Activated T-cell treated with anti-CD3 and anti-CD28 coated beads, Interleukin-2, amount 50 U/mL, for 24 hours (primary cell): ENCODE results near the gene SPRED2.

ENCODE experiments used
- DNase-seq: peaks from one replicate; pipeline ENCODE4 v3.0.0-alpha.2; 2020
- H3K27ac Mint-ChIP-seq: 2 replicates; pipeline ENCODE4 v1.8.0; 2020; ENCODE audit warnings: mild to moderate bottlenecking, mixed read lengths
- H3K27me3 Mint-ChIP-seq: 2 replicates; pipeline ENCODE4 v1.8.0; 2020; ENCODE audit warnings: mixed read lengths
- H3K36me3 Mint-ChIP-seq: 2 replicates; pipeline ENCODE4 v1.8.0; 2020; ENCODE audit warnings: low read depth, mixed read lengths
- H3K4me1 Mint-ChIP-seq: 2 replicates; pipeline ENCODE4 v1.8.0; 2020; ENCODE audit warnings: low read depth, mixed read lengths
- H3K4me3 Mint-ChIP-seq: 2 replicates; pipeline ENCODE4 v1.8.0; 2020; ENCODE audit warnings: mild to moderate bottlenecking, moderate library complexity, mixed read lengths
- H3K9me3 Mint-ChIP-seq: 2 replicates; pipeline ENCODE4 v1.8.0; 2020; ENCODE audit warnings: mixed read lengths

Gene SPRED2

DNA sequence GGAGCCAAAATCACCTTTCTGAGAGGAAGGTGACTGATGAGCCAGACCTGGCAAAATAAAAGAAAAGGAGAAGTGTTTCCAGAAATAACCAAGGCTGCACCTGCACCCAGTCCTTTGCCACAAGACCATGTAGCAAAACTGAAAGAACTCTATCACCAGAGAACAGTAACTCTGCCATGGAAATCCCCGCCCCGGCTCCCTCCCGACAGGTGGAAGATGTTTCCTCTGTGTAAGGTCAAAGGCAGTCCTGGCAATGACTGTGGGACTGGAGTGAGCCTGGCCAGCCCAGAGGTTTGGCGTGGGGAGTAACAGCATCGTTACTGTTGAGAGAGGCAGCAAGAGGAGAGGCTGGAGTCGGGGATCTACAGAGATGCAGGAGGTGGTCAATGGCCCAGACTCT, 42.3 kb downstream of the SPRED2 start:
- Mint-ChIP-seq H3K27ac (peak overlapping the region; percentile 20), H3K27me3 (peaks cover 9% of the 10 kb centered on the region), H3K9me3 (no peaks in the 10 kb centered on the region), H3K4me3 (no peak overlapping the region), H3K4me1 (peaks cover 14% of the 10 kb centered on the region), H3K36me3 (no peaks in the 10 kb centered on the region)
- no peak for DNase-seq

DNA sequence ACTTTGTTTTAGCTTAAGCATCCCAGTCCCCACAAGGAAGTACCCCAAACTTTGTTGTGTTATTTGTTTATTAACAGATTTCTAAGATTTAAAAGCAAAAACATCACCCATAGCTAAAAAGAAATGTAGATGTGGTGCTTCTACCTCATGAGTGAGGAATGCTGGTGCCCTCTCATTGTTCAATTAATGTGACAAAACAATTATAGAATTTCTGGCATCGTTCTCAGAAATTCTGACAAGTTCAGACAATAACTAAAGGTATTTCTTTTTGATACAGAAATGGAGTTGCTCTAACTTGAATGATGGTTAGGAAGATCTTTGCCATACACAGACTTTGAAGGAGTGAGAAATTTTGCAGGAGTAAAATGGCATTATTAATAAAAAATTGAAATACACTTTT, 42.9 kb downstream of the SPRED2 start:
- H3K4me3 Mint-ChIP-seq, result no peak overlapping the region
- H3K27ac Mint-ChIP-seq, result no peak overlapping the region
- H3K27me3 Mint-ChIP-seq, result peaks cover 12% of the 10 kb centered on the region
- peaks cover 16% of the 10 kb centered on the region for H3K4me1 Mint-ChIP-seq
- DNase-seq, result no peak
- no peaks in the 10 kb centered on the region for H3K36me3 Mint-ChIP-seq
- H3K9me3 Mint-ChIP-seq, result no peaks in the 10 kb centered on the region

DNA sequence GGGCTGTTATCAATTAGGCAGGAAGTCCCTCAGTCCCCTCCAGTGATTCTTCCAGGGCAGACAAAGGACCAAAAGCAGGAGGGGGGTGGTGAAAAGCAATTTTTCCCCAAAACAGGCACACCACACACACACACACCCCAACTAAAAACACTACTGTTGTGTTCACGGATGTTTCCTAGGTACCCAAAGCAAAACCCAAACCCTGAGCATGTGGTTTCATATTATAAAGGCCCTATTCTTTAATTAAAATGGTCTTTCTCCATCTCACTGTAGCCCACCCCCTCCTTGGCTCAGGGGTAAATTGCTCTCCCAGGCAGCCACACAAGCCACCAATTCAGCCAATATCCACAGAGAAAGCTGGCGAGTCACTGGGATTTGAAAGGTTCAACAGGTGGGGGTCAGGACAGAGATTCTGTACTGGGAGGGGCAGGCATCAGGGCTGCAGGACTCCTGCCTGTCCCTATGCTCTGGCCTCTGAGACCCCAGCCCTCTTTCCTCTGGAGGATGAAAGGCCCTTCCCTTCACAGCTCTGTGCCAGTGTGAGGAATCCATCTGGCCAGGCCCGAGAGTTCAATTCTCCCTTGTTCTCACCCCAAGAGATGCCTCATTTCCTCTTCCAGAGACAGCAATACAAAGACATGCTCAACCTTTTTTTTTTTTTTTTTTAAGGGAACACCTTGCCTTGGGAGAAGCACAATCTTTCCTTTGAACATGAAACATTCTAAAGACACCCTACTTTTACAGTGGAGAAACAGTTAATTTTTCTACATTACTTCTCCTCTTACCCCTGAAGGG, 43.6 kb downstream of the SPRED2 start:
- H3K27me3 Mint-ChIP-seq, result peaks cover 13% of the 10 kb centered on the region
- H3K9me3 Mint-ChIP-seq, result no peaks in the 10 kb centered on the region
- H3K36me3 Mint-ChIP-seq, result no peaks in the 10 kb centered on the region
- no peak for DNase-seq
- H3K27ac Mint-ChIP-seq, result no peak overlapping the region
- no peak overlapping the region for H3K4me3 Mint-ChIP-seq
- H3K4me1 Mint-ChIP-seq, result peaks cover 20% of the 10 kb centered on the region

DNA sequence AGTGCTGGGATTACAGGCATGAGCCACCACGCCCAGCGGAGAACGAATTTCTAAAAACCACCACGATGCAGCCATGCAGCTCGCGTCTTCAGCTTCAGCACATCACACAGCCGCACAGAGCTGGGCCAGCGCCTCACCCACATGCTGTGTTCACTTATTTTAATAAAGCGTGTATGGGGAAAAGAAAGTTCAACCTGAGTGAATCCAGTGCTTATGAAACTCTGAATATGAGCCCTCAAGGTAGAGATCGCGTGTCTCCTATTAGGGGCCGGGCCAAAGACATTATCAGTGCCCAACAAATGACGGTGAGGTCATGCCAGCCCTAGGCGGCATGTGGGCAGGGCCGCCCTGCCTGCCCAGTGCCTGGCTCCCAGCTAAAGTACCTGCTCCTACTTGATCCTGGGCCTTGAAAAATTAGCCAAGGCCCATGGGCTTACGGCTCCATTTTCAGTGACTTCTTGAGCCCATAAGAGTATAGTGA, 44.3 kb downstream of the SPRED2 start:
- no peak for DNase-seq
- Mint-ChIP-seq H3K4me3 (no peak overlapping the region), H3K9me3 (no peaks in the 10 kb centered on the region), H3K27ac (no peak overlapping the region), H3K27me3 (peaks cover 10% of the 10 kb centered on the region), H3K36me3 (no peaks in the 10 kb centered on the region), H3K4me1 (peaks cover 27% of the 10 kb centered on the region)

DNA sequence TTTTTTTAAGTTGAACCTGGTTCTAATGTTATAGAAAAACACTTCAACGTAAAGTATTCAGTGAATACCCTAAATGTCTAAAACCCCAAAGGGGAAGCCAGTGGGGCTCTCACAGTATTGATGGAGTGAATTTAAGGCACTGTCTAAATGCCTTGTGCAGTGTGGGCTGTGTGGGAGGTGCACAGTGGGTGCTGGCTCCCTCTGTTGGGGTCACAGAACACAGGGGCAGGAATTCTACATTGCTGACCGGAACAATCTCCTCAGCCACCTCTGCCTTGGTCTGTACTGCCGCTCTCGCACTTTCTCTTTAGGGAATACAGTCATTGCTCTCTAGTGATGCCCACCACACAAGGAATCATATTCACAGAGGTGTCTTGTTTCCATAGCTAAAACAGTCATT, 45.4 kb downstream of the SPRED2 start:
- H3K4me3 Mint-ChIP-seq, result no peak overlapping the region
- H3K4me1 Mint-ChIP-seq, result peaks cover 38% of the 10 kb centered on the region
- no peak for DNase-seq
- no peaks in the 10 kb centered on the region for H3K9me3 Mint-ChIP-seq
- H3K27ac Mint-ChIP-seq, result no peak overlapping the region
- peaks cover 10% of the 10 kb centered on the region for H3K27me3 Mint-ChIP-seq
- no peaks in the 10 kb centered on the region for H3K36me3 Mint-ChIP-seq

DNA sequence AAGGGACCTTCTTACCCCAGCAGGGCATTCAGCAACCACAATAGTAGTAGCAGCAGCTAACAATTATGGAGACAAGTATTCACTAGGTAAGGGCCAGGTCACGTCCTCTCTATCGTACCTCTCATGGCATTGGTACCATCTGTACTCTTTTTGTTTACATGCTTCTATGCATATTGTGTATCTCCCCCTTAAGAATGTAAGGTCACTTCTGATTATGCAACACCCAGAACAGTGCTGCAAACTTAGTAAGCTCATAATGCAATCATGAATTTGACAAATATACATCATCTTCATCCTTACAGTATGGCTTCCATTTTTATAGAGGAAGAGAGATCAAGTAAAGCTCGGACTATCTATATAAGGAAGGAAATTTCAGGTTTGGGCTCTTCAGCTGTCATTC, 46.1 kb downstream of the SPRED2 start:
- Mint-ChIP-seq H3K27me3 (peaks cover 10% of the 10 kb centered on the region), H3K4me3 (no peak overlapping the region), H3K27ac (no peak overlapping the region), H3K4me1 (peaks cover 45% of the 10 kb centered on the region), H3K36me3 (no peaks in the 10 kb centered on the region), H3K9me3 (no peaks in the 10 kb centered on the region)
- no peak for DNase-seq

DNA sequence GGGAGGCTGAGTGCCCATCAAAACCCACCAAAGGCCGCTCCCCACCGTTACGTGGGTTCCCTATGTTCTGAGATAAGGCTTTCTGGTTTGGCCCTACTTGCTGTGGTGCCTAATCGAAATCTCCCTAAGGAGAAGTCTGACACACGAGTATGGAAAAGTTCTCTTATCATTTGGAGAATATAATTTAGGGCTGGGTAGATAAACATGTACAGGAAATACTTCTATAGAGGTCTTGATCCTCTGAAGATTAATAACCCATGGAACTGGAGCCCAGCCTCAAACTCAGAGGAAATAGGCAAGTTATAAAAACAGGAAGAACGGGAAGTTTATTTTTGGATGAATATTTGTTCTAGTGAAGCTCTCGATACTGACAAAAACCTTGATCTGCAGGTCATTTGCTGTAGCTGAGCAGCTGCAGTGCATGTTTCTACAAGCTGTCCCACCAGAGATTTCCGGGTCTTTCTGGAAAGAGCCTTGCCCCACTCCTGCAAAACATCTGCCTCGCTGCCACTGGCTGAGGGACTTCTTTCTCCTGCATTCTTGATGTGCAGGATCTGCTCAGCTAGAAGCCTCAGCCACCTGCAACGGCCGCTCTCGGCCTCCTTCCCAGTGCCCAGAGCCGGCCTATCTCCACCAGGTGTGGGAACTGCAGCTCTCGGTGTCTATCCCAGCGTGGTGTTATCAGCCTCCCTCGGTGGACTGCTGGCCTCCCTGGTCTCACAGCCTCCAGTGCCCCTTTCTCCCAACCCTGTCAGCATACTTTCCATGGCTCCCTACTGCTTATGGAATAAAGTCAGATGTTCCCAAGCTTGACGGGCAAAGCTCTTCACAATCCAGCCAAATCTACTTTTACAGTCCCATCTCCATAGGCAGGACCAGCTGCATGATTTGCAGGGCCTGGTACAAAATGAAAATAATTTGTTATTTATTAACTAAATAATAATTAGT, 48.6 kb downstream of the SPRED2 start:
- Mint-ChIP-seq H3K4me3 (no peak overlapping the region), H3K36me3 (no peaks in the 10 kb centered on the region), H3K9me3 (no peaks in the 10 kb centered on the region), H3K4me1 (peaks cover 31% of the 10 kb centered on the region), H3K27ac (no peak overlapping the region), H3K27me3 (peaks cover 21% of the 10 kb centered on the region)
- no peak for DNase-seq

DNA sequence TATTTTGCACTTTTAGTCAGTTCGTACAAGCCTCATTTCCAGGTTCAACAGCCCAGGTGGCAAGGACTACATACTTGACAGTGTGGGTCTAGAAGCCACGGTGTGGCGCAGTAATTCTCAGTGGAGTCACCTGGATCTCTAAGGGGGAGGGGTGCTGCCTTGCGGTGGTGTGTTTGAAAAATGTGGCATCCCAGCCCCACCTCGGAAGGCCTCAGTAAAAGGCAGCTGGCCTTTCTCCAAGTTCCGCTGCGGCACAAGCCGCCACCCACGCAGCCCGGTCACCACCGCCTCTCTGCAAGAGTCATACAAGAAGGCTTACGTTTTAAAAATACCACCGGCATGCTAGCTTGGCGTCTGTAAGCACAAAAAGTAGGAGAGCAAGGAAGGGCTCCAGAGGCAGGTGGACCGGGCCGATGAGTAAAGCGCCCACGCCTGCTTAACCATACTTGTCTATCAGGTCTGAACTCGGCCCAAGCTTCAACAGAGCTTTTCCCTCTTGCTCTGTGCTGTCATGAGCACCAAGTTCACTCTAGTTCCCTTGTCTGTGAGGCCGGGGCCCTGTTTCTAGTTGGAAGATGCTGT, 49.5 kb downstream of the SPRED2 start:
- no peaks in the 10 kb centered on the region for H3K36me3 Mint-ChIP-seq
- peaks cover 33% of the 10 kb centered on the region for H3K4me1 Mint-ChIP-seq
- peak; percentile 88 for DNase-seq
- H3K27me3 Mint-ChIP-seq, result peaks cover 24% of the 10 kb centered on the region
- peak overlapping the region; percentile 32 for H3K4me3 Mint-ChIP-seq
- peak overlapping the region; percentile 74 for H3K27ac Mint-ChIP-seq
- H3K9me3 Mint-ChIP-seq, result no peaks in the 10 kb centered on the region

DNA sequence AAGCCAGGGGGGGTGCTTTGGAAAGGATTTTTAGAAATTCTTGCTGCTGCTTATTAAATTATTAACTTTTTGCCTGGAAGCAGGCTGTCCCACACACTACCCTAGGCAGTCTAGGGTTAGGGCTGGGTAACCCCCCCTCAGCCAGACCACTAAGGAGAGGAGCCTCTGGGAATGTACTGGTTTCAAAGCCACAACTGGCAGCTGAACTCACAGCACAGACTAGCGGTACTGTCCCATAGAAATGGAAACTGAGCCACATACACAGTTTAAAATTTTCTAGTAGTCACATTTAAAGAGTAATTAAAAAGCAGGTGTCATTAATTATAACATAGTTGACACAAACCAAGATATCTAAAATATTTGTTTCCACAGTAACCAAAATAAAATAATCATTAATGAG, 50.1 kb downstream of the SPRED2 start:
- H3K36me3 Mint-ChIP-seq, result no peaks in the 10 kb centered on the region
- H3K27me3 Mint-ChIP-seq, result peaks cover 28% of the 10 kb centered on the region
- H3K27ac Mint-ChIP-seq, result no peak overlapping the region
- no peaks in the 10 kb centered on the region for H3K9me3 Mint-ChIP-seq
- H3K4me1 Mint-ChIP-seq, result peaks cover 38% of the 10 kb centered on the region
- no peak overlapping the region for H3K4me3 Mint-ChIP-seq
- DNase-seq, result no peak

DNA sequence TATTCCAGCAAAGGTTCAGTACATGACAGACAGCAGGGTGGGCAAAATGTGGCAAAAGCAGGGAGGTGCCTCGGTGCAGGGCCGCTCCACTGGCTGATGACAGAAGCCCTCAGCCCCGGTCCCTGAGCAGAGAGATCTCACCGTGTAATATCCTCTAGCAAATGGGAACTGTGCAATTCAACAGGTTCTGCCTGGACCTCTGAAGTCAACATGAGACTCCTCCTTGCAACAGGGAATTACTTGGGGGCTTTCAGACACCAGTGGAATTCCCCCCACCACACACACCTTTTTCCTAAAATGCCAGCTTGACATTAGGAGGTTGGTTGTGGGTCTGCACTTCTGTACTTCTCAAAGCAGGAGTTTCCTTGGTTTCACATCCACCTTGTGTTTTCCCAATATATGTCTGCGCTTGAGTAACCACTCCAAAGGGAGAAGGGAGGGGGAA, 50.8 kb downstream of the SPRED2 start:
- H3K4me3 Mint-ChIP-seq, result no peak overlapping the region
- no peak for DNase-seq
- peaks cover 34% of the 10 kb centered on the region for H3K27me3 Mint-ChIP-seq
- H3K4me1 Mint-ChIP-seq, result peaks cover 39% of the 10 kb centered on the region
- H3K27ac Mint-ChIP-seq, result no peak overlapping the region
- no peaks in the 10 kb centered on the region for H3K9me3 Mint-ChIP-seq
- no peaks in the 10 kb centered on the region for H3K36me3 Mint-ChIP-seq

DNA sequence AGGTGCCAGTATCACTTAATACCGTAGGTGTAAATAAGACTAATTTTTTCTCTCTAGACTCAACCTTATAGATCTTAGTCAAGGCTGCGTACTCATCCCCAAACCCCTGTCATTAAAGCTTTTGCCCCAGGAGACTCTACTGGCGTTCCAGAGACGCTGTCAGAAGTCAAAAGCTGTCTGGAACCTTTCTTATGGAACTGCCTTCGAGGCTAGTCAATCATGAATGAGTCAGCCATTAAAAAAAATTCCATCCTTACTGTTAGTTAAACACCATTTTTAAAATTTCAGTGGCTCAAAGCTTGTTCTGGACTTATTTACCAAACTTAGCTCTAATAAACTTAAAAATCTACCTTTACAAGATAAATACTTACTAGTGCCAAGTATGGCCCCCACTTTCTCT, 52.1 kb downstream of the SPRED2 start:
- no peak overlapping the region for H3K4me3 Mint-ChIP-seq
- DNase-seq, result no peak
- no peaks in the 10 kb centered on the region for H3K9me3 Mint-ChIP-seq
- peaks cover 34% of the 10 kb centered on the region for H3K27me3 Mint-ChIP-seq
- no peaks in the 10 kb centered on the region for H3K36me3 Mint-ChIP-seq
- H3K27ac Mint-ChIP-seq, result no peak overlapping the region
- peaks cover 39% of the 10 kb centered on the region for H3K4me1 Mint-ChIP-seq

DNA sequence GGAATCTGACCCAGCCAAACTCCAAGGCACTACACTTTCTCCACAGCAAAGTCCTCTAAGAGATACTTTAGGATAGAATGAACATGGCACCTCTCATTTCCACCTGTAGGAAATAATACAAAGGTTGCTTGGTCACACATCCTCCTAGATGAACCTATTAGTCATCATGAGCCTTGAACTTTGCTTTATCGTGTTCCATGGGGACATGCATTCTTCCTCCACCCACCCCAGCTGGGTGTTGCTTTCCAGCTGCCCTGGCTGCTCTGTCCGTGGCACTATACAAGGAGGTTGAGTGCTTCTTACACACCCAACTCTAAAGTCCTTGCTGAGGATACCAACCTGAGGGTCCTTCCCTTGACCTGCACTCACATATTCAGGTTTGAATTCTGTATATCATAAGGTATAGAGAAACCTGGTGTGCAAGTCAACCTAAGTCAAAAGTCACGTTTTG, 52.7 kb downstream of the SPRED2 start:
- Mint-ChIP-seq H3K9me3 (no peaks in the 10 kb centered on the region), H3K27me3 (peaks cover 36% of the 10 kb centered on the region), H3K27ac (no peak overlapping the region), H3K4me1 (peaks cover 41% of the 10 kb centered on the region), H3K36me3 (no peaks in the 10 kb centered on the region), H3K4me3 (no peak overlapping the region)
- DNase-seq, result no peak

DNA sequence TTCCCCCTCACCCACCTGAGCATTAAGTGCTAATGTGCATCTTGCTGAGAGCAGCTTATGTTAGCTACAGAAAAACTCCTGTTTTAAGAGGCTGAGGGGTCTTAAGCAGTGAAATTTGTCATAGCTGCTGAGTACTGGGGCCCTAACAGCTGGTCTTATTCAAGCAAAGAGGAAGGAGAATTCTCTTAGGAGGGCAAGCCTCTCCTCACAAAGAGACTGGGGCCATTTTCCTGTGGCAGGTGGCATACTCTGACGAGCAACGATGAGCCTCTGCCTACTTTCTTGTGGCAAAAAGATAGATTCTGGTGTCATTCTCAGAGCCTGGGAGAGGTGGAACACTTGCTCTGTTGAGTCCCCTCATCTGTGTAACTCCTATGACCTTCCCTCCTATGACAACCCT, 53.2 kb downstream of the SPRED2 start:
- H3K9me3 Mint-ChIP-seq, result no peaks in the 10 kb centered on the region
- H3K4me3 Mint-ChIP-seq, result no peak overlapping the region
- peaks cover 43% of the 10 kb centered on the region for H3K4me1 Mint-ChIP-seq
- H3K27me3 Mint-ChIP-seq, result peaks cover 32% of the 10 kb centered on the region
- H3K27ac Mint-ChIP-seq, result no peak overlapping the region
- H3K36me3 Mint-ChIP-seq, result no peaks in the 10 kb centered on the region
- DNase-seq, result no peak

DNA sequence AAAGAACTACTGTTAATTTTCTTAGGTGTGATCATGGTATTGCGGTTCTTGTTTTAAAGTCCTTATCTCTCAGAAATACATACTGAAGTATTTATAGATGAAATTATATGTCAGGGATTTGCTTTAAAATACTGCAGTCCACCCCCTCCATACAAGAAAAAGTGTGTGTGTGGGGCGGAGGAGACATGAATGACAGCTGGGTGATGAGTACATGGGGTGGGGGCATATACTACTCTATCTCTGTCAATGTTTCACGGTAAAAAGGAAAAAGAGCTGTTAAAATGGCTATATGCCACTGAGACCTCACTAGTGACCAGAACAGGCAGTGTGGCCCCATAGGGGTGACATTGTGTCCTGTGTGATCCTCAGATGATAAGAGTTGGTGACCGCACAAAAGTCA, 54.1 kb downstream of the SPRED2 start:
- Mint-ChIP-seq H3K9me3 (no peaks in the 10 kb centered on the region), H3K4me3 (no peak overlapping the region), H3K27me3 (peaks cover 32% of the 10 kb centered on the region), H3K36me3 (no peaks in the 10 kb centered on the region), H3K27ac (no peak overlapping the region), H3K4me1 (peaks cover 34% of the 10 kb centered on the region)
- no peak for DNase-seq
